IPS-18a (cell line): ENCODE results near the gene CTNS.

Experiments used
- H3K27ac ChIP-seq: one replicate; pipeline ENCODE4 v1.5.1; 2013; ENCODE audit warnings: low read length
- H3K27me3 ChIP-seq: one replicate; pipeline ENCODE4 v1.6.1; 2013; ENCODE audit warnings: mild to moderate bottlenecking, low read length; ENCODE audit not compliant: control insufficient read depth, insufficient read depth
- H3K36me3 ChIP-seq: one replicate; pipeline ENCODE4 v1.6.1; 2013; ENCODE audit warnings: low read depth, low read length; ENCODE audit not compliant: control insufficient read depth
- H3K4me1 ChIP-seq: one replicate; pipeline ENCODE4 v1.6.1; 2013; ENCODE audit warnings: low read depth, low read length; ENCODE audit not compliant: control insufficient read depth
- H3K4me3 ChIP-seq: one replicate; pipeline ENCODE4 v1.5.1; 2013; ENCODE audit warnings: low read length
- H3K9ac ChIP-seq: one replicate; pipeline ENCODE4 v1.6.1; 2013; ENCODE audit warnings: mild to moderate bottlenecking, low read length, moderate library complexity
- H3K9me3 ChIP-seq: one replicate; pipeline ENCODE4 v1.6.1; 2013; ENCODE audit warnings: low read depth, low read length; ENCODE audit not compliant: control insufficient read depth

Gene CTNS

GRCh38 chr17:3636154-3636907 lies at the start of gene CTNS, which contains the start of gene SHPK:
CTNS (plus strand) TSS chr17:3636760; CDS start chr17:3640207, 3,447 bp downstream.
SHPK (minus strand) TSS chr17:3636250; CDS start chr17:3636219, 31 bp downstream.
- H3K27ac ChIP-seq: no peak within 1 kb of the TSS
- H3K9me3 ChIP-seq: no peaks in the 10 kb centered on the region
- peak within 1 kb of the TSS; percentile 79 for H3K9ac ChIP-seq
- no peaks in the 10 kb centered on the region for H3K4me1 ChIP-seq
- peak within 1 kb of the TSS; percentile 86 for H3K4me3 ChIP-seq
- no peaks in the 10 kb centered on the region for H3K36me3 ChIP-seq
- H3K27me3 ChIP-seq: no peaks in the 10 kb centered on the region

- Histone ChIP-seq H3K9ac (no peak overlapping the region), H3K36me3 (no peaks in the 10 kb centered on the region), H3K4me1 (no peaks in the 10 kb centered on the region), H3K27me3 (no peaks in the 10 kb centered on the region), H3K9me3 (no peaks in the 10 kb centered on the region), H3K27ac (no peak overlapping the region), H3K4me3 (no peak overlapping the region)
Observed at GRCh38 chr17:3589784-3590183, 46.8 kb upstream of the CTNS start.

GRCh38 chr17:3590231-3590630 lies 46.3 kb upstream of the CTNS start:
- no peaks in the 10 kb centered on the region for H3K9me3 ChIP-seq
- H3K27ac ChIP-seq: no peak overlapping the region
- H3K4me3 ChIP-seq: no peak overlapping the region
- no peaks in the 10 kb centered on the region for H3K36me3 ChIP-seq
- H3K27me3 ChIP-seq: no peaks in the 10 kb centered on the region
- no peaks in the 10 kb centered on the region for H3K4me1 ChIP-seq
- no peak overlapping the region for H3K9ac ChIP-seq

GRCh38 chr17:3590768-3591167 lies 45.8 kb upstream of the CTNS start:
- H3K9me3 ChIP-seq: no peaks in the 10 kb centered on the region
- H3K4me3 ChIP-seq: no peak overlapping the region
- H3K27me3 ChIP-seq: no peaks in the 10 kb centered on the region
- H3K9ac ChIP-seq: no peak overlapping the region
- H3K4me1 ChIP-seq: no peaks in the 10 kb centered on the region
- no peaks in the 10 kb centered on the region for H3K36me3 ChIP-seq
- H3K27ac ChIP-seq: no peak overlapping the region

GRCh38 chr17:3592216-3592860 lies 44.2 kb upstream of the CTNS start:
- no peaks in the 10 kb centered on the region for H3K36me3 ChIP-seq
- no peaks in the 10 kb centered on the region for H3K9me3 ChIP-seq
- no peak overlapping the region for H3K9ac ChIP-seq
- no peaks in the 10 kb centered on the region for H3K4me1 ChIP-seq
- H3K4me3 ChIP-seq: no peak overlapping the region
- H3K27ac ChIP-seq: no peak overlapping the region
- no peaks in the 10 kb centered on the region for H3K27me3 ChIP-seq

GRCh38 chr17:3593384-3593783 lies 43.2 kb upstream of the CTNS start:
- no peak overlapping the region for H3K27ac ChIP-seq
- H3K27me3 ChIP-seq: no peaks in the 10 kb centered on the region
- no peak overlapping the region for H3K4me3 ChIP-seq
- H3K4me1 ChIP-seq: no peaks in the 10 kb centered on the region
- H3K9me3 ChIP-seq: no peaks in the 10 kb centered on the region
- no peaks in the 10 kb centered on the region for H3K36me3 ChIP-seq
- H3K9ac ChIP-seq: no peak overlapping the region

GRCh38 chr17:3594051-3594800 lies 42.3 kb upstream of the CTNS start:
- Histone ChIP-seq H3K27me3 (no peaks in the 10 kb centered on the region), H3K4me3 (no peak overlapping the region), H3K36me3 (no peaks in the 10 kb centered on the region), H3K4me1 (no peaks in the 10 kb centered on the region), H3K9ac (no peak overlapping the region), H3K9me3 (no peaks in the 10 kb centered on the region), H3K27ac (no peak overlapping the region)

- H3K9me3 ChIP-seq: no peaks in the 10 kb centered on the region
- no peak overlapping the region for H3K27ac ChIP-seq
- no peaks in the 10 kb centered on the region for H3K36me3 ChIP-seq
- H3K27me3 ChIP-seq: no peaks in the 10 kb centered on the region
- H3K4me3 ChIP-seq: no peak overlapping the region
- no peaks in the 10 kb centered on the region for H3K4me1 ChIP-seq
- H3K9ac ChIP-seq: no peak overlapping the region
Observed at GRCh38 chr17:3594976-3595375, 41.6 kb upstream of the CTNS start.

- Histone ChIP-seq H3K27ac (no peak overlapping the region), H3K9me3 (no peaks in the 10 kb centered on the region), H3K9ac (no peak overlapping the region), H3K27me3 (no peaks in the 10 kb centered on the region), H3K4me1 (no peaks in the 10 kb centered on the region), H3K4me3 (no peak overlapping the region), H3K36me3 (no peaks in the 10 kb centered on the region)
Observed at GRCh38 chr17:3596804-3597464, 39.6 kb upstream of the CTNS start.

- Histone ChIP-seq H3K27me3 (no peaks in the 10 kb centered on the region), H3K9me3 (no peaks in the 10 kb centered on the region), H3K9ac (no peak overlapping the region), H3K27ac (no peak overlapping the region), H3K36me3 (no peaks in the 10 kb centered on the region), H3K4me1 (no peaks in the 10 kb centered on the region), H3K4me3 (no peak overlapping the region)
Observed at GRCh38 chr17:3598078-3598477, 38.5 kb upstream of the CTNS start.

- Histone ChIP-seq H3K9ac (no peak overlapping the region), H3K27ac (no peak overlapping the region), H3K27me3 (no peaks in the 10 kb centered on the region), H3K9me3 (no peaks in the 10 kb centered on the region), H3K36me3 (no peaks in the 10 kb centered on the region), H3K4me1 (no peaks in the 10 kb centered on the region), H3K4me3 (no peak overlapping the region)
Observed at GRCh38 chr17:3600529-3601205, 35.9 kb upstream of the CTNS start.
